Stomach (tissue), 9 donors: ENCODE measurements around the gene TIGD7. TPM values are rescaled to one million over a fixed set of nuclear protein-coding genes. Genes with fewer than 3 reads are reported as not detected.

ENCODE experiments used
- DNase-seq, 2 donors: peaks; one replicate each; pipeline versions ENCODE4 v3.0.0 to v3.0.0-alpha.2; 2013 to 2019
- H3K27ac ChIP-seq, 5 donors: fragments of 200-600 bp in 4 of 5; sonication (generic) in 4 of 5; one replicate each; pipeline ENCODE4 v1.5.1; 2013 to 2019; ENCODE audit warnings: mild to moderate bottlenecking in 1 of 5, moderate library complexity in 1 of 5
- H3K27me3 ChIP-seq, 3 donors: fragments of 200-600 bp; sonication (generic); one replicate each; pipeline ENCODE4 v1.5.1; 2017 to 2019; ENCODE audit warnings: mixed run types in 1 of 3
- H3K36me3 ChIP-seq, 4 donors: fragments of 200-600 bp; sonication (generic); 1 replicate in 3 of 4; 2 replicates in 1 of 4; pipeline ENCODE4 v1.5.1; 2016 to 2019
- H3K4me1 ChIP-seq, 4 donors: fragments of 200-600 bp; sonication (generic); one replicate each; pipeline ENCODE4 v1.5.1; 2016 to 2019
- H3K4me3 ChIP-seq, 4 donors: fragments of 200-600 bp; sonication (generic) in 3 of 4; one replicate each; pipeline ENCODE4 v1.5.1; 2016 to 2019; ENCODE audit warnings: mild to moderate bottlenecking in 1 of 4
- H3K9me3 ChIP-seq, 4 donors: fragments of 200-600 bp; sonication (generic); one replicate each; pipeline ENCODE4 v1.5.1; 2016 to 2019
- EP300 ChIP-seq: sonication (generic); formaldehyde crosslinking; IDR thresholded peaks from one replicate; pipeline ENCODE4 v1.6.1; 2017; ENCODE audit warnings: antibody characterized with exemption
- POLR2A ChIP-seq, 4 donors: fragments of 450-650 bp; IDR thresholded peaks; one replicate each; pipeline ENCODE4 v1.6.1; 2016; ENCODE audit warnings: antibody characterized with exemption in 4 of 4, control low read depth in 2 of 4, mild to moderate bottlenecking in 1 of 4, moderate library complexity in 1 of 4
- POLR2AphosphoS5 ChIP-seq, 3 donors: sonication (generic); formaldehyde crosslinking; IDR thresholded peaks; one replicate each; pipeline ENCODE4 v1.6.1; 2016; ENCODE audit warnings: antibody characterized with exemption in 3 of 3
- WGBS, 5 donors: extraction: QIAGEN DNeasy Blood & Tissue Kit in 3 of 5; methylation state at CpG; one replicate each; pipeline versions ENCODE4 v1.1.5 to v1.1.7; 2013 to 2018; 5-methylcytosine and 5-hydroxymethylcytosine counted together
- intact Hi-C: fragments of 100-400 bp; cut with DNase I; formaldehyde crosslinking; loops from one replicate; pipeline ENCODE4 v1.15.1; 2023; ENCODE audit warnings: low total_unique reads
- polyA plus RNA-seq, 3 donors: library from polyadenylated mRNA; stranded (reverse); fragments of 200-250 nt; gene quantifications; one replicate each; pipeline ENCODE4 v1.2.3, GENCODE V29; 2013
- total RNA-seq, 5 donors: library from RNA; depleted of rRNA; stranded (reverse); fragments of >200 nt; gene quantifications; one replicate each; pipeline versions ENCODE4 v1.1.0 to v1.2.3, GENCODE V29; 2014 to 2016
- TF ChIP-seq, protein P1 (sequence below), 7 experiments: fragments of 450-650 bp in 4 of 7; fragments of 200-600 bp in 3 of 7; sonication (generic) in 3 of 7; IDR thresholded peaks; one replicate each; pipeline ENCODE4 v1.5.1; 2016 to 2019; ENCODE audit warnings: antibody characterized with exemption in 7 of 7, control low read depth in 2 of 7, mild to moderate bottlenecking in 1 of 7
- donor health status: healthy with polysubstance abuse.
- donor health status: Bipolar disorder and iron deficiency.
- donor health status: healthy.

Gene TIGD7
- total and polyA plus RNA-seq, 8 donors: 1.6 to 8.3 (median 2.4) TPM; not detected in 2

- Histone ChIP-seq H3K27ac (no peak overlapping the region), H3K36me3 (no peaks in the 10 kb centered on the region), H3K4me1 (no peaks in the 10 kb centered on the region), H3K4me3 (no peak overlapping the region), H3K9me3 (no peaks in the 10 kb centered on the region), H3K27me3 (no peaks in the 10 kb centered on the region)
- TF ChIP-seq POLR2A (IDR thresholded peaks at IDR 0.05) (no peak), EP300 (no peak), POLR2AphosphoS5 (IDR thresholded peaks at IDR 0.05) (no peak)
- TF ChIP-seq, protein P1, sequence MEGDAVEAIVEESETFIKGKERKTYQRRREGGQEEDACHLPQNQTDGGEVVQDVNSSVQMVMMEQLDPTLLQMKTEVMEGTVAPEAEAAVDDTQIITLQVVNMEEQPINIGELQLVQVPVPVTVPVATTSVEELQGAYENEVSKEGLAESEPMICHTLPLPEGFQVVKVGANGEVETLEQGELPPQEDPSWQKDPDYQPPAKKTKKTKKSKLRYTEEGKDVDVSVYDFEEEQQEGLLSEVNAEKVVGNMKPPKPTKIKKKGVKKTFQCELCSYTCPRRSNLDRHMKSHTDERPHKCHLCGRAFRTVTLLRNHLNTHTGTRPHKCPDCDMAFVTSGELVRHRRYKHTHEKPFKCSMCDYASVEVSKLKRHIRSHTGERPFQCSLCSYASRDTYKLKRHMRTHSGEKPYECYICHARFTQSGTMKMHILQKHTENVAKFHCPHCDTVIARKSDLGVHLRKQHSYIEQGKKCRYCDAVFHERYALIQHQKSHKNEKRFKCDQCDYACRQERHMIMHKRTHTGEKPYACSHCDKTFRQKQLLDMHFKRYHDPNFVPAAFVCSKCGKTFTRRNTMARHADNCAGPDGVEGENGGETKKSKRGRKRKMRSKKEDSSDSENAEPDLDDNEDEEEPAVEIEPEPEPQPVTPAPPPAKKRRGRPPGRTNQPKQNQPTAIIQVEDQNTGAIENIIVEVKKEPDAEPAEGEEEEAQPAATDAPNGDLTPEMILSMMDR (IDR thresholded peaks at IDR 0.05): no peak
- no peak for DNase-seq
- WGBS, 5 donors: 55 to 83% (median 80%) methylated on average over 10 of the region's 10 CpGs
- intact Hi-C loops: no loop called here
These were observed 42.4 kb upstream of the TIGD7 start for GRCh38 chr16:3347586-3347985.

GRCh38 chr16:3346041-3346440 is 40.8 kb upstream of the TIGD7 start:
- DNase-seq: no peak
- Histone ChIP-seq H3K27me3 (no peaks in the 10 kb centered on the region), H3K27ac (no peak overlapping the region), H3K4me3 (no peak overlapping the region), H3K9me3 (no peaks in the 10 kb centered on the region), H3K36me3 (no peaks in the 10 kb centered on the region), H3K4me1 (no peaks in the 10 kb centered on the region)
- TF ChIP-seq EP300: no peak
- TF ChIP-seq POLR2AphosphoS5 (IDR thresholded peaks at IDR 0.05): no peak
- TF ChIP-seq, protein P1 (IDR thresholded peaks at IDR 0.05): no peak
- TF ChIP-seq POLR2A (IDR thresholded peaks at IDR 0.05): no peak
- intact Hi-C loops: no loop called here
- 51 to 66% (median 58%) methylated on average over 2 of the region's 2 CpGs for WGBS, 5 donors

- H3K9me3 ChIP-seq: peaks cover 0 to 46% (median 27%) of the 10 kb centered on the region in 4 donors
- intact Hi-C loops: no loop called here
- H3K4me3 ChIP-seq: no peak overlapping the region
- no peaks in the 10 kb centered on the region for H3K27me3 ChIP-seq
- DNase-seq: no peak
- H3K4me1 ChIP-seq: no peaks in the 10 kb centered on the region
- TF ChIP-seq POLR2AphosphoS5 (IDR thresholded peaks at IDR 0.05) (no peak), POLR2A (IDR thresholded peaks at IDR 0.05) (no peak), EP300 (no peak)
- TF ChIP-seq, protein P1 (IDR thresholded peaks at IDR 0.05): no peak
- H3K27ac ChIP-seq: no peak overlapping the region
- 33 to 71% (median 45%) methylated on average over 2 of the region's 2 CpGs for WGBS, 5 donors
- no peaks in the 10 kb centered on the region for H3K36me3 ChIP-seq
These were observed 23.4 kb upstream of the TIGD7 start for GRCh38 chr16:3328643-3329042.

GRCh38 chr16:3328104-3328503 is 22.9 kb upstream of the TIGD7 start:
- 35 to 58% (median 38%) methylated on average over 3 of the region's 3 CpGs for WGBS, 5 donors
- Histone ChIP-seq H3K36me3 (peaks cover 0 to 2% (median 0%) of the 10 kb centered on the region in 4 donors), H3K4me3 (no peak overlapping the region), H3K27ac (no peak overlapping the region), H3K9me3 (peaks cover 0 to 46% (median 31%) of the 10 kb centered on the region in 4 donors), H3K4me1 (no peaks in the 10 kb centered on the region), H3K27me3 (no peaks in the 10 kb centered on the region)
- intact Hi-C loops: no loop called here
- TF ChIP-seq, protein P1 (IDR thresholded peaks at IDR 0.05): no peak
- no peak for TF ChIP-seq EP300
- no peak for TF ChIP-seq POLR2AphosphoS5 (IDR thresholded peaks at IDR 0.05)
- TF ChIP-seq POLR2A (IDR thresholded peaks at IDR 0.05): no peak
- no peak for DNase-seq
